Activated CD8-positive, alpha-beta memory T cell treated with anti-CD3 and anti-CD28 coated beads for 4 hours (primary cell): ENCODE measurements around the gene IL6R.

Experiments
- DNase-seq, 2 donors: peaks; one replicate each; pipeline ENCODE4 v3.0.0-alpha.2; 2020; ENCODE audit warnings: low read depth in 2 of 2

Gene IL6R

DNA sequence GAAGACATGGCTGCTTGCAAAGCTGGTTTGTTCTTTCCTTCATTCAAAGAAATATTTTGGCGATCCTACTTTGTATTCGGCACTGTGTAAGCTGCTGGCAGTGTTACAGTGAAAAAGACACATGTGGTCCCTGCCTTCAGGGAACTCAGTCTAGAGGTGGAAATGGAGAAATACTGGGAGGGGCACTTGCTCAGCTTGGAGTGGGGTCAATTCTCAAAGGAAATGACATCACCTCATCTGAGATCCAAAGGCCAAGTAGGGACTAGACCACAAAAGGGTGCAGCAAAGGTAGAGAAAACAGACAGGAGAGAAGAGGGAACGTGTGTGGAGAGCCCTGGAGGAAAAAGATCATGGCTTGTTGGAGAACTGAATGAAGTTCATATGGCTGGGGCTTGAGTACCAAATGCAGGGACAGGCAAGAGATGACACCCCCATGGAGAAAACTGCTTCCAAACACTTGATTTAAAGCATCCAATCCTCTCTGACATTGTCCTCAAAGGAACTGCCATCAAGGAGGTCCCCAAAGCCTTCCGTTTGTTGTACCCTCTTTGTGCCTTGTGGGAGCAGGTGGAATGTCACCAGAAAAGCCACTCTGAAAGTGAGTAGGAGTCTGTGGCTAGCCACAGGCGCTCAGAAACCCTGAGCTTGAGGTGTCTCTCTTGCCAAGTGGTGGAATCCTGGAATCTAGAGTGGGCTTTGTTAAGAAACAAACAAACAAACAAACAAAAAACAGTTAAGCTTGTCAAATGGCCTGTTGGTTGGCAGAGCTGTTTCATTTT is 48.6 kb downstream of the IL6R start:
- DNase-seq: no peak

DNA sequence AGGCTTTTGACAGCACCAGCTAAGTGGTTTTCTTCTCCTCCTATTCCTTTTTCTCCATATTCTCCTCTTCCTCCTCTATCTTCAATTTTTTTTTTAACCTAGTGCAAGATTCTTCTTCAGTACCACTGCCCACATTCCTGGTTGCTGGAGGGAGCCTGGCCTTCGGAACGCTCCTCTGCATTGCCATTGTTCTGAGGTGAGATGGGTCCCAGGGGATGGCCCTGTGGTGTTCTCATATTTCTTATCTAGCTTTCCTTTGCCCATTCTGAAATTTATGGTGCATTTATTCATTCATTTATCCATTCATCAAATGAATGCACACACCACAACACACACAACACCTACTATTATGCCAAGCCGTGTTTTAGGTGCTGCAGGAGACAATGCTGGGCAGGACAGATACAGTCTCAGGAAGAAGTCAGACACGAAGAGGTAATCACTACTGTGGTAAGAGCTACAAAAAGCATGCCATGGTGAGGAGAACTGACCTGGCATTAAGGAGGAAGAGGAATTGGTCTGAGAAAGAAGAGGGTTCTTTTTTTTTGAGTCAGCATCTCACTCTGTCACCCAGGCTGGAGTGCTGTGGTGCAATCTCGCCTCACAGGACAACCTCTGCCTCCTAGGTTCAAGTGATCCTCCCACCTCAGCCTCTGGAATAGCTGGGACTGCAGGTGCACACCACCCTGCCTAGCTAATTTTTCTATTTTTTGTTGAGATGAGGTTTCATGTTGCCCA is 49.4 kb downstream of the IL6R start:
- no peak for DNase-seq

DNA sequence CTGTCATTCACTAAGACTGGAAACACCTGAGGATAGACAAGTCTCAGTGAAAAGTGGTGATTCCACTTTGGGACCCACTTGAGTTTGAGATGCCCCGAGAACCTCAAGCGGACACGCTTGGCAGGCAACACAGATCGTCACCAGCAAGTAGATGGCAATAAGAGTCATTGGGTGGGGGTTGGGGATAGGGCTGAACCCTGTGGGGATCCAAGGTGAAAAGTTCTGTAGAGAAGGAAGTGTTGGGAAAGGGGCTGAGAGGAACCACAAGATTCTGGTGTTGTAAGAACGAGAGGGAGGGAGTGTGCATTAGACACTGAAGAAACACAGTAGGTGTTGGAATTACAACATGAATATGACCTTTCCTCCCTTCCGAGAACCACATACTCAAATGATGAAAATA is 51.5 kb downstream of the IL6R start:
- no peak for DNase-seq

DNA sequence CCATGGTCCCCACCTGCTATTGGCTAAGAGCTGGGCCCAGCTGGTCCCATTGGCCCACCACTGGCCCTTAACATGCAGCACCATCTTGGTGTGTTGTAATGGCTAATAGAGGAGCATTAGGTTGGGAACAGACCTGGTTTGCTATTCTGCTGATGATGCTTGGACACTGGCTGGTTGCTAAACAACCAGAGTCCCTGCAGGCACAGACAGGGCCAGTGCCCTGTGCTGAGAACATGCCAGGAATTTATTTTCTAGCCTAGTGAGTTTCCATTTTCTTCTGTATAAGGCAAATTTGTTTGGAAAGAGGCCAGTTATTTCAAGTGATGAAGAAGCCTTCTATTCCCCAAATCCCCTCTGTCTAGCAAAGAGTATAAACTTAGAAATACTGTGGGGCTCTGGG is 53.9 kb downstream of the IL6R start:
- no peak for DNase-seq

DNA sequence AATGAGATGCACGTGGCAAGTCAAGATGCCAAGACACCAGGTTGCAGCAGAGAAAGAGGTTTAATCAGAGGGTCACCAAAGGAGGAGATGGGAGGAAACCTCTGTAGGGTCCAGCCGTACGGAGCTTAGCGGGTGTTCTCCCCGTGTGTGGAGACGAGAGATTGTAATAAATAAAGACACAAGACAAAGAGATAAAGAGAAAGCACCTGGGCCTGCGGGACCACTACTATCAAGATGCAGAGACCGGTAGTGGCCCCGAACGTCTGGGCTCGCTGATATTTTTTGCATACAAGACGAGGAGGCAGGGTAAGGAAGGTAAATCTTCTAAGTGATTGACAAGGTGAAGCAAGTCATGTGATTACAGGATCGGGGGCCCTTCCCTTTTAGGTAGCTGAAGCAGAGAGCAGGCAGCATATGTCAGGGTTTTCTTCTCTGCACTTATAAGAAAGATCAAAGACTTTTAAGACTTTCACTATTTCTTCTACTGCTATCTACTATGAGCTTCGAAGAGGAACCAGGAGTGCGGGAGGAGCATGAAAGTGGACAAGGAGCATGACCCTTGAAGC is 55.6 kb downstream of the IL6R start:
- no peak for DNase-seq

DNA sequence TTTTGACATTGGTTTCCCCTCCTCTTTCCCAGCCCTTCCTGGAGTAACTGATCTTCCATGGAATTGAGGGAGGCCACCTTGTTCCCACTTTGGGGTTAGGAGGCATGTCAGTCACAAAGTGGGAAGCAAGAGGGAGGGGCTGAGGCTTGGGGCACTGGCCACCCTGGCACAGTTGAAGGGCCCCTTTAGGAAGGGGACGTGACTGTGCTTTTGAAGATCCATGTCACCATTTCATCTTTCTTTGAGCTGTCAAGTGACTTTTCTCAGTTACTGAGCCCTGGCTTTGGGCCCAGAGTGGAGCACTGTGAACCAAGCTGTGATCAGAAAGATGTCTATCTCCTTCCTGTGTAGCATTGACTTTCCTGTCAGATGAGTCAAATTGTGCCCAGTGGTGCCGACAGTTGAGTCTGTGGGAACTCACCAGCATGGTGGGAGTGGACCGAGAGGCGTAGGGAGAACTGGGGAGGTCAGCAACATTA is 58.4 kb downstream of the IL6R start:
- DNase-seq: peak in 1 of 2 donors; percentile 17

DNA sequence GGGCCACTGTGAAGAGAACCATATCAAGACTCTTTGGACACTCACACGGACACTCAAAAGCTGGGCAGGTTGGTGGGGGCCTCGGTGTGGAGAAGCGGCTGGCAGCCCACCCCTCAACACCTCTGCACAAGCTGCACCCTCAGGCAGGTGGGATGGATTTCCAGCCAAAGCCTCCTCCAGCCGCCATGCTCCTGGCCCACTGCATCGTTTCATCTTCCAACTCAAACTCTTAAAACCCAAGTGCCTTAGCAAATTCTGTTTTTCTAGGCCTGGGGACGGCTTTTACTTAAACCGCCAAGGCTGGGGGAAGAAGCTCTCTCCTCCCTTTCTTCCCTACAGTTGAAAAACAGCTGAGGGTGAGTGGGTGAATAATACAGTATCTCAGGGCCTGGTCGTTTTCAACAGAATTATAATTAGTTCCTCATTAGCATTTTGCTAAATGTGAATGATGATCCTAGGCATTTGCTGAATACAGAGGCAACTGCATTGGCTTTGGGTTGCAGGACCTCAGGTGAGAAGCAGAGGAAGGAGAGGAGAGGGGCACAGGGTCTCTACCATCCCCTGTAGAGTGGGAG is 60.6 kb downstream of the IL6R start:
- DNase-seq: no peak

DNA sequence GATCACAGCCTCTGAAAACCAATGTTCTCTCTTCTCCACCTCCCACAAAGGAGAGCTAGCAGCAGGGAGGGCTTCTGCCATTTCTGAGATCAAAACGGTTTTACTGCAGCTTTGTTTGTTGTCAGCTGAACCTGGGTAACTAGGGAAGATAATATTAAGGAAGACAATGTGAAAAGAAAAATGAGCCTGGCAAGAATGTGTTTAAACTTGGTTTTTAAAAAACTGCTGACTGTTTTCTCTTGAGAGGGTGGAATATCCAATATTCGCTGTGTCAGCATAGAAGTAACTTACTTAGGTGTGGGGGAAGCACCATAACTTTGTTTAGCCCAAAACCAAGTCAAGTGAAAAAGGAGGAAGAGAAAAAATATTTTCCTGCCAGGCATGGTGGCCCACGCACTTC is 61.1 kb downstream of the IL6R start:
- no peak for DNase-seq

DNA sequence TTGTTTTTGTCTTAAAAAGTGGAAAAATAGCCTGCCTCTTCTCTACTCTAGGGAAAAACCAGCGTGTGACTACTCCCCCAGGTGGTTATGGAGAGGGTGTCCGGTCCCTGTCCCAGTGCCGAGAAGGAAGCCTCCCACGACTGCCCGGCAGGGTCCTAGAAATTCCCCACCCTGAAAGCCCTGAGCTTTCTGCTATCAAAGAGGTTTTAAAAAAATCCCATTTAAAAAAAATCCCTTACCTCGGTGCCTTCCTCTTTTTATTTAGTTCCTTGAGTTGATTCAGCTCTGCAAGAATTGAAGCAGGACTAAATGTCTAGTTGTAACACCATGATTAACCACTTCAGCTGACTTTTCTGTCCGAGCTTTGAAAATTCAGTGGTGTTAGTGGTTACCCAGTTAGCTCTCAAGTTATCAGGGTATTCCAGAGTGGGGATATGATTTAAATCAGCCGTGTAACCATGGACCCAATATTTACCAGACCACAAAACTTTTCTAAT is 61.8 kb downstream of the IL6R start:
- DNase-seq: no peak

DNA sequence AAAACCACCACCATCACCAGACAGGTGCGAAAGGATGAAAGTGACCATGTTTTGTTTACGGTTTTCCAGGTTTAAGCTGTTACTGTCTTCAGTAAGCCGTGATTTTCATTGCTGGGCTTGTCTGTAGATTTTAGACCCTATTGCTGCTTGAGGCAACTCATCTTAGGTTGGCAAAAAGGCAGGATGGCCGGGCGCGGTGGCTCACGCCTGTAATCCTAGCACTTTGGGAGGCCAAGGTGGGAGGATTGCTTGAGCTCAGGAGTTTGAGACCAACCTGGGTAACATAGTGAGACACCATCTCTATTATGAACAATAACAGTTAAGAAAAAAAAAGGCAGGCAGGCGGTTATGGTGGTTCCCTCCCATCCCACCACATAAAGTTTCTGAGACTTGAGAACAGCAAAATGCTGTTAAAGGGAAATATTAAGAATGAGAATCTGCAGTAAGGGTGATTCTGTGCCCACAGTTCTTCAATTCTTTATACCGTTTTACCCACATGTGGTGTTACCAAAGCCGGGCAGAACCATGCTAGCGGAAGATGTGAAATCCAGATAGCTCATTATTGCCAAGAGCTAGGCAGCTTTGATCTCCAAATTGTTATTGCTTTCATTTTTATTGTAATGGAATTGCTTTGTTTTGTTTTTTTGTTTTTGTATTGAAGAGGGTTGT is 62.4 kb downstream of the IL6R start:
- no peak for DNase-seq

DNA sequence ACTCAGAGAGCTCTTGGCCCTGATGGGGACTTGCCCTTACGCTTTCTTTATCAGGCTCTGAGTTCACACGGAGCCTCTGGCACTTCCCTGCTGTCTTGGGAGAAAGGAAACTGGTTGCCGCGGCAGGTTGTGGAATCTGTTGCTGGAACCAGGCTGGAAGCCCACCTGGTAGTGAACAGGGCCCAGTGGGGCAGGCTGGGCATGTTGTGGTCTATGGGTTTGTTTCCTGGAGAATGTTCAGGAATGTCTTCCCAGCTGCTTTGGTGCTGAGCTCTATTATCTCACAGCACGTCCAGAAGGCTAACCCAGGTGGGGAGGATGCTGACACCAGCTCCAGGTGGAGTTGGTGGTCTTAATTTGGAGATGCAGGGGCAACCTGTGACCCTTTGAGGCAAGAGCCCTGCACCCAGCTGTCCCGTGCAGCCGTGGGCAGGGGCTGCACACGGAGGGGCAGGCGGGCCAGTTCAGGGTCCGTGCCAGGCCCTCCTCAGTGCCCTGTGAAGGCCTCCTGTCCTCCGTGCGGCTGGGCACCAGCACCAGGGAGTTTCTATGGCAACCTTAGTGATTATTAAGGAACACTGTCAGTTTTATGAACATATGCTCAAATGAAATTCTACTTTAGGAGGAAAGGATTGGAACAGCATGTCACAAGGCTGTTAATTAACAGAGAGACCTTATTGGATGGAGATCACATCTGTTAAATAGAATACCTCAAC is 63.5 kb downstream of the IL6R start:
- no peak for DNase-seq

DNA sequence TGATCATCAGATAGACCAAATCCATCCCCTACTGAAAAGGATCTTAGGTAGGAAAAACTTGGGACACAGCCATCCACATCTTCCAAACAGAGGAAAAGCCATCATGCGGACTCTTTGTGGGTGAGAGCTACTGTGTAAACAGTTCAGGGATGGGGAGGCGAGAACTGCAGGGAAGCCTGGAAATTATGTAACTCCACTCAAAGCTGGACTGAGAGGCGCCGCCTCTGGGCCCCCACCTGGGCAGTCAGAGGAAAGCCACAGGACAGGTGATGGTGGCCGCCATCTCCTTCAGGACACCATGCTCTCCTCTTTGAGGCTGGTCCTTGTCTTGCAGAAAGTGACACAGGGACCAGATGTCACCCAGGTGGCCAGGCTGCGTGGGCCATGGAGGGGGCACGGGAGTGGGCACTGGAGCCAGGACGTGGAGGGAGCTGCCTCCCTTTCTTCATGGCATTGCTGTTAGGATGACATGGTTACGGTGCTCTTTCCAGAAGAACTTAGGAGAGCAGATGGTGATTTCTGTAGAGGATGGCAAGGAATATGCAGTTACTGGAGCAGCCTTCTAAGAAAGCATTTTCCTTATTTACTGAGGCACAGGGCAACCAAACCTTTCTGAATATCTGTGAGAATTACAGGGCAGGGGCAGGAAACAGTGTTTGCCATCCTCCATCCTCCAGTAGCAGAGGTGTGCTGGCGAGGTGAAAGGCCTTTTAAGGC is 64.9 kb downstream of the IL6R start:
- DNase-seq: no peak

DNA sequence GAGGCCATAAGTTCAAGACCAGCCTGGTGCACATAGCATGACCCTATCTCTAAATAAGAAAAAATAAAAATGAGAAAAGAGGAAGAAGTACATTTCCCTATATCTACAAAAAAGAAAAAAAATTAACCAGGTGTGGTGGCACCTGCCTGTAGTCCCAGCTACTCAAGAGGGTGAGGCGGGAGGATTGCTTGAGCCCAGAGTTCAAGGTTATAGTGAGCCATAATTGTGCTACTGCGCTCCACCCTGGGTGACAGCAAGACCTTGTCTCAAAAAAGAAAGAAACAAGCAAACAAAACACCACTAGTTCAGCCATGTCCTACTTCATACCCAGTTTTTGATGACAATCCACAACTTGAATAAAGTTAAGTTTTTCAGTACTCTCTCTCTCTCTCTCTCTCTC is 66.2 kb downstream of the IL6R start:
- no peak for DNase-seq

DNA sequence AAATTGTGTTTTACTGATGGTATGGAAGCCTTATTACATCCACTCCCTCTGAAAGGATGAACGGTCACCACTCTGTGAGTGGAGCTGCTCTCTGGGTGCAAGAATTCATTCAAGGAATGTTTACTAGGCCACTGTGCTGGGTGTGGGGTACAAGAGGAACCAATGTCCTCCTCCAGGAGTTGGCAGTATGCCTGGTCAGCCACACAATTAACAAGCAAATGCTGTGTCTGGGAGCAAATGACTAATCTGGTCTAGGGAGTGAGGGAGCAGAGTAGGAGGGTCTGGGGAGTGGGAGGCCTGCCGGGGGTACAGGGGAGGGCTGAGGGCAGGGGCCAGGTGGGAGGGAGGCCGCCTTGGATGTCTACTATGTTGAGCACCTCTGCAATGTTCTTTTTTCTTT is 69.7 kb downstream of the IL6R start:
- DNase-seq: no peak

DNA sequence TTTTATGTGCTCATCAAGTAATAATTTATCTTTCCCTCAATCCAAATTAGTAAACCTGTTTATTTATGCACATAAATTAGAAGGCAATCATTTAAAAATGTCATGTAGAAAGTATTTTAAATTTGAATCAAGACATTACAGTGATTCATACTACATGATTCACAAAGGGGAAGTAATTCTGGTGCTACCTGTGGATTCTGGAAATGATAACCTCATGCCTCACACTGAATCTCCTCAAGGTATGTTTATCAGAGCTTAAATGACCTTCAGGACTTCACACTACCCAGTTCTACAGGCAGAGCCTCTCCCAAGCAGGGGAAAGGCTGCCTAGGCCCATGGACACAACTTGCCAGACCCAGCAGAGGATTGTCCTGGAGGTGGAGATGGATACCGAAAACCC is 71.6 kb downstream of the IL6R start:
- no peak for DNase-seq

DNA sequence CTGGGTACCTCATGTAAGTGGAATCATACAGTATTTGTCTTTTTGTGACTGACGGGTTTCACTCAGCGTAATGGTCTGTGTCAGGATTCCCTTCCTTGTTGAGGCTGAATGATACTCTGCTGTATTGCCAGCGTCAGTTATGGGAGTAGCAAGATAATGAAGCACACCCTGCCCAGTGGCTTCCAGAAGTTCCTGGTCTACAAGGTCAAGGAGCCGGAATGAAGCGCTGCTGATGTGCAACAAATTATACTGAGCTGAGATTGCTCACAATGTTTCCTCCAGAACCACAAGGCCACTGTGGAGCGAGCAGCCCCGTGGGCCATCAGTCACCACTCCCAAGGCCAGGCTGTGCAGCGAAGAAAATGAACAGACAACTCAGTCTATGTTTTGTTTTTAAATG is 72.9 kb downstream of the IL6R start:
- DNase-seq: no peak

DNA sequence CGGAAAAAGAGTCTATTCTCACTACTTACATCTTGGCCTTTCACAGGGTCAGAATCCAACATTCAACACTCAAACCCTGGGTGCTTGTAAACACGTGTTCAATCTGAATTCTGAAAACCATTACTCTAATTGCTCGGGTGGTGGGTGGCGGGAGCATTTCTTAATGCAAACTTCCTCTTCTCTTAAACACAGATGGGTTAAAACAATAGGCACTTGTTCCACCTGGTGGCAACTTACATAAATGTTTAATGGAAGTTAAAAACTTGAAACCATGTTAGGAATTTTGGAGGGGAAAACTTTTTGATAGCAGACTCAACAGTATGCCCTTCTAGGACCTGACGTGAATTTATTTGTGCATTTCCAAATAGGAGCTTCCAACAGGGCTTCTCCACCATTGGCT is 73.5 kb downstream of the IL6R start:
- no peak for DNase-seq

DNA sequence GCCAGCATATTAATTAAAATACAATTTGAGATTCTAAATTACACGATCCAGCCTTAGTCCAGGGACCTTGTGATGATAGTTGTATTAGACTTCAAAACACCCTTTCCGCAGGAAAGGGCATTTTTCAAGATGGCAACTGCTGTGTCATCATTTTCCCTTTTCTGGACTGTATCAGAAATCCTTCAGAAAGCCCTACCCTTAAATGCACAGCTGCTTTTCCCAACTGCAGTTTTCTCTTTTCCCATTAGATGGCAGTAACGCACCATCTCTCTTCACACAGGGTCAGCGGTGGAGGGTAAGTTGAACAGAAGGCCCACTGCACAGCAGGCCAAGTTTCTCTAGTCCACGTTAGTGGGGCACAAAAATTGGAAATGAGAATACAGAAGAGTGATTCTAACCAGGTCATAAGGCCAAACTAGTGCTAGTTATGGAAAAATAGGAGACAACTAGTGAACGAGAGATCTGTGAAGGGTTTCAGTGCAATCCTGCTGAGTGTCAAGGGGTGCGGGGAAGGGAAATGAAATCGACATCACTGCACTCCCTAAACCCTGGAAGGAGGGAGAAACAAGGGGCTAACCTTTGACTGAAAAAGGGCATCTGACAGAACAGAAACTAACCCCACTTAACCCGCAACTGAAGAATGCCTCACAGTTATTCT is 74.8 kb downstream of the IL6R start:
- DNase-seq: peak in 1 of 2 donors; percentile 30

DNA sequence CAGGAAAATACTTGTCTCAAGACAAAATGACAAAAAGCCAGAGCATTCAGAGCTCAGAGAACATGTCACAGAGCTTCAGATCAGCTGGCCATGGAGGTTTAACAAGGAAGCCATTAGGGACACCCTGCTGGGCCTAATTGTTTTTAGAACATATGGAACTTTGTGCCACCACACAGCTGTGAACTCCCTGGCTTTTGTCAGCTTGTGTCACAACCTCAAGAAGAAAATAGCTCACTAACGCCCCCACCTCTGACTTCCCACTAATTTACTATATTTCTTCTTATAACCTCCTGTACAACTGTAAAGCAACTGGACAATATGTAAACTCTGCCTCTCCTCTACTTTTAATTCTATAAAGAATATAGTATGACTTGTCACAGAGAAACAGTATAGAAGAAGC is 75.9 kb downstream of the IL6R start:
- no peak for DNase-seq
